CD14-positive monocyte (primary cell): ENCODE data around the gene HLA-C. TPM values are rescaled to one million over a fixed set of nuclear protein-coding genes. Genes with fewer than 3 reads are reported as not detected.

Source experiments
- DNase-seq, 3 donors: peaks; one replicate each; pipeline ENCODE4 v3.0.0-alpha.2; 2011 to 2022
- H2AFZ ChIP-seq: 2 replicates; pipeline ENCODE4 v1.6.0; 2012; ENCODE audit warnings: mild to moderate bottlenecking, low read depth, low read length, inconsistent platforms; ENCODE audit not compliant: insufficient read depth, poor library complexity, severe bottlenecking
- H3K27ac ChIP-seq, 2 donors: 1 replicate in 1 of 2; 2 replicates in 1 of 2; pipeline ENCODE4 v1.5.1; 2012 to 2013; ENCODE audit warnings: low read length in 2 of 2, control low read depth in 1 of 2, inconsistent platforms in 1 of 2, low read depth in 1 of 2, mild to moderate bottlenecking in 1 of 2
- H3K27me3 ChIP-seq, 2 donors: one replicate each; pipeline versions ENCODE4 v1.6.0 to v1.6.1; 2011 to 2013; ENCODE audit warnings: low read length in 2 of 2; ENCODE audit not compliant: control insufficient read depth in 2 of 2, insufficient read depth in 2 of 2
- H3K36me3 ChIP-seq, 2 donors: replicated peaks in 1 of 2; 1 replicate in 1 of 2; 2 replicates in 1 of 2; pipeline versions ENCODE4 v1.5.1 to v1.6.1; 2012 to 2013; ENCODE audit warnings: low read length in 2 of 2, control low read depth in 1 of 2, inconsistent platforms in 1 of 2, mild to moderate bottlenecking in 1 of 2; ENCODE audit not compliant: insufficient read depth in 2 of 2, control insufficient read depth in 1 of 2
- H3K4me1 ChIP-seq, 2 donors: 1 replicate in 1 of 2; 2 replicates in 1 of 2; pipeline versions ENCODE4 v1.5.1 to v1.6.1; 2012 to 2013; ENCODE audit warnings: low read length in 2 of 2, control low read depth in 1 of 2, inconsistent platforms in 1 of 2, mild to moderate bottlenecking in 1 of 2, moderate library complexity in 1 of 2; ENCODE audit not compliant: insufficient read depth in 2 of 2, control insufficient read depth in 1 of 2
- H3K4me2 ChIP-seq: replicated peaks from 2 replicates; pipeline ENCODE3; 2012; ENCODE audit warnings: low read length, moderate library complexity, mild to moderate bottlenecking; ENCODE audit not compliant: poor library complexity, severe bottlenecking; ENCODE audit errors: extremely low read depth
- H3K4me3 ChIP-seq, 3 experiments: fragments of 200-600 bp in 1 of 3; sonication (generic) in 1 of 3; replicated peaks in 1 of 3; 1 replicate in 2 of 3; 2 replicates in 1 of 3; pipeline ENCODE4 v1.5.1; 2011 to 2013; ENCODE audit warnings: low read length in 3 of 3, mild to moderate bottlenecking in 3 of 3, control low read depth in 2 of 3, low read depth in 2 of 3, inconsistent platforms in 1 of 3, moderate library complexity in 1 of 3
- H3K79me2 ChIP-seq: 2 replicates; pipeline ENCODE4 v1.6.0; 2012; ENCODE audit warnings: mild to moderate bottlenecking, control low read depth, inconsistent platforms, low read length, moderate library complexity; ENCODE audit not compliant: insufficient read depth
- H3K9ac ChIP-seq: 2 replicates; pipeline ENCODE4 v1.6.0; 2017; ENCODE audit warnings: low read length, mild to moderate bottlenecking; ENCODE audit not compliant: insufficient read depth, poor library complexity, severe bottlenecking
- H3K9me3 ChIP-seq, 2 donors: replicated peaks in 1 of 2; 1 replicate in 1 of 2; 2 replicates in 1 of 2; pipeline versions ENCODE4 v1.5.1 to v1.6.1; 2012 to 2013; ENCODE audit warnings: low read length in 2 of 2, control low read depth in 1 of 2; ENCODE audit not compliant: control insufficient read depth in 1 of 2, insufficient read depth in 1 of 2
- H4K20me1 ChIP-seq: 2 replicates; pipeline ENCODE4 v1.6.0; 2012; ENCODE audit warnings: mild to moderate bottlenecking, low read length, control low read depth, moderate library complexity; ENCODE audit not compliant: insufficient read depth
- H3K27ac Mint-ChIP-seq, 7 donors: one replicate each; pipeline ENCODE4 v1.8.0; 2020; ENCODE audit warnings: mild to moderate bottlenecking in 7 of 7, mixed read lengths in 7 of 7, moderate library complexity in 6 of 7, inconsistent platforms in 2 of 7
- H3K27me3 Mint-ChIP-seq, 3 donors: one replicate each; pipeline ENCODE4 v1.8.0; 2021 to 2022; ENCODE audit warnings: low read depth in 3 of 3, mild to moderate bottlenecking in 3 of 3, mixed read lengths in 3 of 3, moderate library complexity in 3 of 3, inconsistent platforms in 1 of 3
- H3K36me3 Mint-ChIP-seq, 2 donors: one replicate each; pipeline ENCODE4 v1.8.0; 2020; ENCODE audit warnings: mixed read lengths in 2 of 2, inconsistent platforms in 1 of 2, mild to moderate bottlenecking in 1 of 2
- H3K4me1 Mint-ChIP-seq: one replicate; pipeline ENCODE4 v1.8.0; 2020; ENCODE audit warnings: mild to moderate bottlenecking, mixed read lengths
- H3K4me3 Mint-ChIP-seq, 2 donors: one replicate each; pipeline ENCODE4 v1.8.0; 2020; ENCODE audit warnings: mild to moderate bottlenecking in 2 of 2, mixed read lengths in 2 of 2, moderate library complexity in 1 of 2
- H3K9me3 Mint-ChIP-seq, 7 donors: one replicate each; pipeline ENCODE4 v1.8.0; 2020 to 2022; ENCODE audit warnings: mixed read lengths in 7 of 7, mild to moderate bottlenecking in 6 of 7, moderate library complexity in 6 of 7, inconsistent platforms in 2 of 7
- WGBS: methylation state at CpG from one replicate; pipeline ENCODE4 v1.1.5; 2013; ENCODE audit warnings: missing lambda C conversion rate; ENCODE audit not compliant: insufficient coverage; 5-methylcytosine and 5-hydroxymethylcytosine counted together
- intact Hi-C, 2 donors: fragments of 100-400 bp; cut with micrococcal nuclease; formaldehyde crosslinking; loops; one replicate each; pipeline versions ENCODE4 v1.15.0 to v1.15.1; 2023
- polyA plus RNA-seq, 3 donors: library from polyadenylated mRNA; depleted of rRNA in 1 of 3; unstranded in 2 of 3; stranded (reverse) in 1 of 3; fragments of 300-500 nt in 2 of 3; fragments of >200 nt in 1 of 3; fragmentation: Illumina TruSeq in 2 of 3; gene quantifications; 1 replicate in 2 of 3; 2 replicates in 1 of 3; pipeline ENCODE4 v1.2.3, GENCODE V29; 2012 to 2021
- TF ChIP-seq, protein P1 (sequence below): fragments of 200-600 bp; IDR thresholded peaks from one replicate; pipeline ENCODE4 v1.8.0; 2022; ENCODE audit warnings: antibody characterized with exemption, mild to moderate bottlenecking

Gene HLA-C
- polyA plus RNA-seq, 3 donors: 1,088 to 2,224 (median 1,829) TPM

DNA sequence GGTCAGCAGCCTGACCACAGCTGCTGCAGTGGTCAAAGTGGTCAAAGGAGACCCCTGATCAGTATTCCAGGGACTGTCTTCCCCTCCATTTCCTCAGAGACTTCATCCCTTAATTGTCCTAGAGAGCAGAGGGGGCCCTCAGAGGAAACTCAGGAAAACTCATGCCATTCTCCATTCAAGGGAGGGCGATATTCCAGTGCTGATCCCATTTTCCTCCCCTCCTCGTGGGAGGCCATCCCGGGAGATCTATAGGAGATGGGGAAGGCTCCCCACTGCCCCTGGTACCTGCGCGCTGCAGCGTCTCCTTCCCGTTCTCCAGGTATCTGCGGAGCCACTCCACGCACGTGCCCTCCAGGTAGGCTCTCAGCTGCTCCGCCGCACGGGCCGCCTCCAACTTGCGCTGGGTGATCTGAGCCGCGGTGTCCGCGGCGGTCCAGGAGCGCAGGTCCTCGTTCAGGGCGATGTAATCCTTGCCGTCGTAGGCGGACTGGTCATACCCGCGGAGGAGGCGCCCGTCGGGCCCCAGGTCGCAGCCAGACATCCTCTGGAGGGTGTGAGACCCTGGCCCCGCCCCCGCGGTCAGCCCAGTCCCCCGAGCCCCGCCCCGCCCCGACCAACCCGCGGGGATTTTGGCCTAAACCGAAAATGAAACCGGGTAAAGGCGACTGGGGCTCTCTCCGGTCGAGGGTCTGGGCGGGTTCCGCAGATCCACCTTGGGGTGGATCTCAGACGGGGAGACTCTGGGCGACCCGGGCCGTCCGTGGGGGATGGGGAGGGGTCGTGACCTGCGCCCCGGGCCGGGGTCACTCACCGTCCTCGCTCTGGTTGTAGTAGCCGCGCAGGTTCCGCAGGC, 878 bp downstream of the HLA-C start:
- H3K36me3 Mint-ChIP-seq: peaks cover 36 to 47% of the 10 kb centered on the region in 2 donors
- peaks cover 58% of the 10 kb centered on the region for H3K4me1 Mint-ChIP-seq
- H3K4me2 ChIP-seq: peak overlapping the region; percentile 77

DNA sequence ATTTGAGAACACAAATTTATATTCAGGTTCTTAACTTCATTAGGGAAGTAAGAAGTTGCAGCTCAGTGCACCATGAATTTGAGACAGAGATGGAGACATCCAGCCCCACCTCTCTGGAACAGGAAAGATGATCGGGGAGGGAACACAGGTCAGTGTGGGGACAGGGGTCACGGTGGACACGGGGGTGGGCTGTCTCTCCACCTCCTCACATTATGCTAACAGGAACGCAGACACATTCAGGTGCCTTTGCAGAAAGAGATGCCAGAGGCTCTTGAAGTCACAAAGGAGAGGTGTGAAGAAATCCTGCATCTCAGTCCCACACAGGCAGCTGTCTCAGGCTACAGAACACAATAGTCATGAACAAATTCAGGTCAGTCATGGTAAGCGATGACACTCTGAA, 3.1 kb downstream of the HLA-C start:
- H3K27ac ChIP-seq: no peak overlapping the region
- TF ChIP-seq, protein P1, sequence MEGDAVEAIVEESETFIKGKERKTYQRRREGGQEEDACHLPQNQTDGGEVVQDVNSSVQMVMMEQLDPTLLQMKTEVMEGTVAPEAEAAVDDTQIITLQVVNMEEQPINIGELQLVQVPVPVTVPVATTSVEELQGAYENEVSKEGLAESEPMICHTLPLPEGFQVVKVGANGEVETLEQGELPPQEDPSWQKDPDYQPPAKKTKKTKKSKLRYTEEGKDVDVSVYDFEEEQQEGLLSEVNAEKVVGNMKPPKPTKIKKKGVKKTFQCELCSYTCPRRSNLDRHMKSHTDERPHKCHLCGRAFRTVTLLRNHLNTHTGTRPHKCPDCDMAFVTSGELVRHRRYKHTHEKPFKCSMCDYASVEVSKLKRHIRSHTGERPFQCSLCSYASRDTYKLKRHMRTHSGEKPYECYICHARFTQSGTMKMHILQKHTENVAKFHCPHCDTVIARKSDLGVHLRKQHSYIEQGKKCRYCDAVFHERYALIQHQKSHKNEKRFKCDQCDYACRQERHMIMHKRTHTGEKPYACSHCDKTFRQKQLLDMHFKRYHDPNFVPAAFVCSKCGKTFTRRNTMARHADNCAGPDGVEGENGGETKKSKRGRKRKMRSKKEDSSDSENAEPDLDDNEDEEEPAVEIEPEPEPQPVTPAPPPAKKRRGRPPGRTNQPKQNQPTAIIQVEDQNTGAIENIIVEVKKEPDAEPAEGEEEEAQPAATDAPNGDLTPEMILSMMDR: no peak
- peak overlapping the region in 1 of 3 experiments; percentile 78 for H3K4me3 ChIP-seq

More for the DNA sequence above, 878 bp downstream of the HLA-C start:
- H3K27ac Mint-ChIP-seq: peak overlapping the region; percentile 99 to 100 (median 100)
- Histone ChIP-seq H3K27me3 (no peaks in the 10 kb centered on the region), H3K36me3 (peaks cover 15 to 31% of the 10 kb centered on the region in 2 donors), H3K9ac (peak overlapping the region; percentile 97), H3K79me2 (peaks cover 26% of the 10 kb centered on the region), H4K20me1 (peaks cover 46% of the 10 kb centered on the region), H3K27ac (peak overlapping the region; percentile 90 to 100), H2AFZ (no peak overlapping the region), H3K9me3 (no peaks in the 10 kb centered on the region), H3K4me3 (peak overlapping the region; percentile 64 to 90 (median 78)), H3K4me1 (peaks cover 29 to 43% of the 10 kb centered on the region in 2 donors)
- H3K4me3 Mint-ChIP-seq: peak overlapping the region; percentile 93 to 94
- intact Hi-C loops: no loop called here
- DNase-seq: peak; percentile 50 to 62 (median 54)
- 4% methylated on average over 59 of the region's 62 CpGs for WGBS
- TF ChIP-seq, protein P1: no peak
- peaks cover 1 to 19% (median 2%) of the 10 kb centered on the region in 3 donors for H3K27me3 Mint-ChIP-seq
- H3K9me3 Mint-ChIP-seq: peaks cover 0 to 5% (median 0%) of the 10 kb centered on the region in 7 donors

More for the DNA sequence above, 3.1 kb downstream of the HLA-C start:
- H3K27me3 ChIP-seq: no peaks in the 10 kb centered on the region
- Mint-ChIP-seq H3K9me3 (peaks cover 3 to 25% (median 14%) of the 10 kb centered on the region in 7 donors), H3K4me3 (peak overlapping the region; percentile 93 to 94), H3K27ac (peak overlapping the region in 6 of 7 donors; percentile 60 to 99 (median 79)), H3K27me3 (peaks cover 0 to 12% (median 2%) of the 10 kb centered on the region in 3 donors), H3K36me3 (peaks cover 36 to 47% of the 10 kb centered on the region in 2 donors), H3K4me1 (peaks cover 51% of the 10 kb centered on the region)
- H3K9ac ChIP-seq: no peak overlapping the region
- peak overlapping the region; percentile 77 for H3K4me2 ChIP-seq
- no CpG with 5 or more reads among the region's 5 CpGs for WGBS
- no peak for DNase-seq
- peaks cover 46% of the 10 kb centered on the region for H4K20me1 ChIP-seq
- peaks cover 26% of the 10 kb centered on the region for H3K79me2 ChIP-seq
- peaks cover 29 to 37% of the 10 kb centered on the region in 2 donors for H3K4me1 ChIP-seq
- H3K36me3 ChIP-seq: peaks cover 15 to 31% of the 10 kb centered on the region in 2 donors
- no peak overlapping the region for H2AFZ ChIP-seq
- intact Hi-C loops: loop anchor here (5.0 kb wide), 3 partner anchors 38 to 83 kb away; no protein-coding TSS in a partner anchor
- H3K9me3 ChIP-seq: peaks cover 0 to 10% of the 10 kb centered on the region in 2 donors
